ENCODE data around the gene EPHB2. TPM values are rescaled to one million over a fixed set of nuclear protein-coding genes. Genes with fewer than 3 reads are reported as not detected.

EPHB2 gene
- total RNA-seq, 2 experiments from 2014 or later: 0.08 TPM; not detected in 1

DNA sequence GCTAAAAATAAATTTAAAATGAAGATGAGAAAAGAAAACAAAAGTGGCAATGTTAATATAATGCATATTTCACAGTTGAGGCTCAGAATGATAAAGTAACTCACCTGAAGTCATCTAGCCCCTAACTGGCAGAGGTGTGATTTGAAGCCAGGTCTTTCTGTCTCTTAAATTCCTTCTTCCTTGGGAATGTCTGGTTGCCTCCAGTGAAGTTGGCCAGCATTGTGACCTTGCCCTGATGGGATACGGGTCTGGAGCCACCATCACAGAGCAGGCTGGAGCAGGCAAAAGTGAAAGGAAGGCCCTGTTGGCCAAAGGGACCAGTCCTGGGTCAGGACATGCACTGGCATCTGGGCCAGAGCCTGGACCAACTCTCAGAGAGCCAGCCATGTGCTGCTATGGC lies 111.7 kb downstream of the EPHB2 start:
- POLR2A ChIA-PET: no interaction called here

DNA sequence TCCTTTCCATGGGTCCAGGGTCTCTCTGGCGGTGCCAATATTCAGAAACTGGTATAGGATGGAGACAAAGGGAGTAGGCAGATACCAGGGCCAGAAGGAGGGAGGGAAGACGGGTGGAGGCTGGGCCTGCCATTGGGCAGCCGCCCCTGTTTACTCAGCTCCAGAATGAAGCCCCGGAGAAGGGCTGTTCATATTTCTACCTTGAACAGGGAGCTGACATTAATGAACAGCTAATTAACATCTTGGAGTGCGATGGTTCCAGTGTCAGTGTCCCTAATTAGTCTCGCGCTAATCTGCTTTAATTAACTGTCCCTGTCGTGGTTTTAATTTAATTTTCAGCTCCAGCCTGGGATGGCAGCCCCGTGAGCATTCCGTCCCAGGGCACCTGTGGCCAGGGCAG lies 113.8 kb downstream of the EPHB2 start:
- H3K27me3 ChIP-seq (ENCODE audit: control insufficient read depth in 1 of 2, insufficient read depth in 2 of 2, low read length in 2 of 2): peaks cover 0 to 3% of the 10 kb centered on the region in 2 experiments
- intact Hi-C loops (cut with DNase I, micrococcal nuclease): no loop called here
- H3K4me3 ChIP-seq (ENCODE audit: low read length): no peak overlapping the region
- no peak overlapping the region for H3K27ac ChIP-seq (ENCODE audit: low read depth in 1 of 2, low read length in 2 of 2)
- TF ChIP-seq, protein P1, sequence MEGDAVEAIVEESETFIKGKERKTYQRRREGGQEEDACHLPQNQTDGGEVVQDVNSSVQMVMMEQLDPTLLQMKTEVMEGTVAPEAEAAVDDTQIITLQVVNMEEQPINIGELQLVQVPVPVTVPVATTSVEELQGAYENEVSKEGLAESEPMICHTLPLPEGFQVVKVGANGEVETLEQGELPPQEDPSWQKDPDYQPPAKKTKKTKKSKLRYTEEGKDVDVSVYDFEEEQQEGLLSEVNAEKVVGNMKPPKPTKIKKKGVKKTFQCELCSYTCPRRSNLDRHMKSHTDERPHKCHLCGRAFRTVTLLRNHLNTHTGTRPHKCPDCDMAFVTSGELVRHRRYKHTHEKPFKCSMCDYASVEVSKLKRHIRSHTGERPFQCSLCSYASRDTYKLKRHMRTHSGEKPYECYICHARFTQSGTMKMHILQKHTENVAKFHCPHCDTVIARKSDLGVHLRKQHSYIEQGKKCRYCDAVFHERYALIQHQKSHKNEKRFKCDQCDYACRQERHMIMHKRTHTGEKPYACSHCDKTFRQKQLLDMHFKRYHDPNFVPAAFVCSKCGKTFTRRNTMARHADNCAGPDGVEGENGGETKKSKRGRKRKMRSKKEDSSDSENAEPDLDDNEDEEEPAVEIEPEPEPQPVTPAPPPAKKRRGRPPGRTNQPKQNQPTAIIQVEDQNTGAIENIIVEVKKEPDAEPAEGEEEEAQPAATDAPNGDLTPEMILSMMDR (IDR thresholded peaks at IDR 0.05): no peak
- H3K9me3 Mint-ChIP-seq: no peaks in the 10 kb centered on the region
- CTCF ChIA-PET: no interaction called here
- DNase-seq: no peak
- no peaks in the 10 kb centered on the region for H3K36me3 ChIP-seq (ENCODE audit: insufficient read depth, low read length)
- H3K27me3 Mint-ChIP-seq: peaks cover 5% of the 10 kb centered on the region
- no peak for ATAC-seq (ENCODE audit: poor library complexity)
- no peaks in the 10 kb centered on the region for H3K4me1 ChIP-seq (ENCODE audit: insufficient read depth, low read length)
- H3K9me3 ChIP-seq (ENCODE audit: control insufficient read depth in 1 of 2, insufficient read depth in 1 of 2, low read length in 2 of 2): no peaks in the 10 kb centered on the region
- H3K27ac Mint-ChIP-seq: no peak overlapping the region
- H3K4me1 Mint-ChIP-seq (ENCODE audit: low read depth): no peaks in the 10 kb centered on the region
- H3K36me3 Mint-ChIP-seq (ENCODE audit: low read depth): no peaks in the 10 kb centered on the region
- POLR2A ChIA-PET: no interaction called here
- no peak overlapping the region for H3K4me3 Mint-ChIP-seq

More for the DNA sequence above, 111.7 kb downstream of the EPHB2 start:
- Mint-ChIP-seq H3K27ac (no peak overlapping the region), H3K36me3 (ENCODE audit: low read depth) (no peaks in the 10 kb centered on the region), H3K4me1 (ENCODE audit: low read depth) (no peaks in the 10 kb centered on the region), H3K9me3 (no peaks in the 10 kb centered on the region), H3K27me3 (no peaks in the 10 kb centered on the region), H3K4me3 (no peak overlapping the region)
- Histone ChIP-seq H3K27me3 (ENCODE audit: control insufficient read depth in 1 of 2, insufficient read depth in 2 of 2, low read length in 2 of 2) (no peaks in the 10 kb centered on the region), H3K4me1 (ENCODE audit: insufficient read depth, low read length) (no peaks in the 10 kb centered on the region), H3K4me3 (ENCODE audit: low read length) (no peak overlapping the region), H3K27ac (ENCODE audit: low read depth in 1 of 2, low read length in 2 of 2) (no peak overlapping the region), H3K36me3 (ENCODE audit: insufficient read depth, low read length) (no peaks in the 10 kb centered on the region), H3K9me3 (ENCODE audit: control insufficient read depth in 1 of 2, insufficient read depth in 1 of 2, low read length in 2 of 2) (no peaks in the 10 kb centered on the region)
- ATAC-seq (ENCODE audit: poor library complexity) (no peak), DNase-seq (no peak)
- TF ChIP-seq, protein P1 (IDR thresholded peaks at IDR 0.05): no peak
- CTCF ChIA-PET: no interaction called here
- intact Hi-C loops (cut with DNase I, micrococcal nuclease): no loop called here

DNA sequence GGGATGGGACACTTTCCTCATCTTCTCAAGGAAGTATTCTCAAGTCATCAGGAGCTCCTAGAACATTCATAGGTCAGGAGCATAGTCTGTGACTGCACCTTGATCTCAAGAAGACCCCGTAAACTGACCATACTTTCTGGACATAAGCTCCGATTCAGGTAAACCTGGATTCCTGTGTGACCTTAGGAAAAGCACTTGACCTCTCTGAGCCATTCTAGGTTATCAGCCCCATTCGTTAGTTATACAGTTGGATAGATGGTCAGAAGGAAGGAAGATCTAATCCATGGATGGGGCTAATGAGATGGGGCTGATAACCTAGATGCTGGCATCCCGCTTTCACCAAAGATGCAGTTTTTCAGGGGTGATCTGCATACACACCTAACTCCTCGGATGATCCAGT lies 114.3 kb downstream of the EPHB2 start:
- POLR2A ChIA-PET: no interaction called here

More for the DNA sequence above, 114.3 kb downstream of the EPHB2 start:
- CTCF ChIA-PET: no interaction called here
- Mint-ChIP-seq H3K27me3 (peaks cover 5% of the 10 kb centered on the region), H3K9me3 (no peaks in the 10 kb centered on the region), H3K4me1 (ENCODE audit: low read depth) (no peaks in the 10 kb centered on the region), H3K36me3 (ENCODE audit: low read depth) (no peaks in the 10 kb centered on the region), H3K4me3 (no peak overlapping the region), H3K27ac (no peak overlapping the region)
- TF ChIP-seq, protein P1 (IDR thresholded peaks at IDR 0.05): no peak
- H3K27ac ChIP-seq (ENCODE audit: low read depth in 1 of 2, low read length in 2 of 2): no peak overlapping the region
- H3K4me3 ChIP-seq (ENCODE audit: low read length): no peak overlapping the region
- no peaks in the 10 kb centered on the region for H3K9me3 ChIP-seq (ENCODE audit: control insufficient read depth in 1 of 2, insufficient read depth in 1 of 2, low read length in 2 of 2)
- H3K27me3 ChIP-seq (ENCODE audit: control insufficient read depth in 1 of 2, insufficient read depth in 2 of 2, low read length in 2 of 2): peaks cover 0 to 3% of the 10 kb centered on the region in 2 experiments
- H3K36me3 ChIP-seq (ENCODE audit: insufficient read depth, low read length): no peaks in the 10 kb centered on the region
- H3K4me1 ChIP-seq (ENCODE audit: insufficient read depth, low read length): no peaks in the 10 kb centered on the region
- ATAC-seq (ENCODE audit: poor library complexity): no peak
- no peak for DNase-seq
- intact Hi-C loops (cut with DNase I, micrococcal nuclease): no loop called here
